ENCODE data around the gene ASB18.

The ASB18 gene

GRCh38 chr2:236240228-236240990, 23.8 kb downstream of the ASB18 start:
- no peak for FAIRE-seq

DNA sequence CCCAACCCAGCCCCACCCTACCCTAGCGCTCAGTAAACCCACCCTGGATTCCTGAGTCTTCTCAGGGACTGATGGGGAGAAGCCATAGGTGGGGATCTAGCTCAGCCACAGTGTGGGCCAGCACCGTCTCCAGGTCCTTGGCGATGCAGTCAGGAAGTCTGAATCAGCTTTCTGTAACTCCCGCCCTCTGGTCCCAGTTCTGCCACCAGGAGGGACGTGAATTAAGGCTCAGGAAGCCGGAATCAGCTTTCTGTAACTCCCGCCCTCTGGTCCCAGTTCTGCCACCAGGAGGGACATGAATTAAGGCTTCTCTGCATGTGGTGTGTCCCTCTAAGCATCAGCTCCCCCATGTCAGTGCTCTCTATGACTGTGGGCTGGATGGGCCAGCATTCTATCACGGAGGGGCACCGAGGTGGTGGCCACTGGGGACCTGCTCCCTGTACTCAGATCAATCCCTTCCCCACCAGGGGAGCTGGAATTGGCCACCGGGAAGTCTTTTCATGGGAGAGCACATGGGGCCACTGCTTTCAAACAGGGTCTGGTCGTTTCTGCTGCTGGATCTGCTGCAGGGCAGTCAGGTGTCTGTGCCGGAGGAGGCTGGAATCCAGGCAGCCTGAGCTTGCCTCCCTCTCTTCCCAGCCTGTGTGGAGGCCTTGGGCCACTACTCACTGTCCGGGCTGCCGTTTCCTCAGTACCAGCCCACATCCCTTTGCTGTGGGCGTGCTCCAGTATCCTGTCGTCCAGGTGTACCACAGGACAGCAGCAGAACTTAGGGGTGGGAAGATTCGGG, 24.7 kb downstream of the ASB18 start:
- no peak for FAIRE-seq

- no peak for FAIRE-seq
Measured at GRCh38 chr2:236238751-236239150, 25.5 kb downstream of the ASB18 start.

GRCh38 chr2:236237468-236238190, 26.6 kb downstream of the ASB18 start:
- FAIRE-seq = no peak

- no peak for FAIRE-seq
Measured at GRCh38 chr2:236236559-236237452, 27.4 kb downstream of the ASB18 start.

DNA sequence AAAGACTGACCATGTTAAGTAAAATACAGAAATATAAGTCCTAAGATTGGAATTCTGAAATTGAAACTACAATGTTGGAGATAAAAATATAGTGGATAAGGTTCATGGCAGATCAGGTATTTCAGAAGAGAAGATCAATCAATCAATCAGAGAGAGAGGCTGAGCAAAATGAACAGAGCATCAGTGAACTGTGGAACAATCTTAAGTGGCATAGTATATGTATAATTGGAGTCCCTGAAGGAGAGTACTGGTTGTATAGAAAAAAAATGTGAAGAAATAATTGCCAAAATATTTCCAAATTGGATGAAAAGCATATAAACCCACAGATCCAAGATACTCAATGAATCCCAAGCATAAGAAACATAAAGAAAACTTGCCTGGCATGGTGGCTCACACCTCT, 35.0 kb downstream of the ASB18 start:
- no peak for FAIRE-seq

- FAIRE-seq = no peak
Measured at GRCh38 chr2:236223675-236224074, 40.5 kb downstream of the ASB18 start.

DNA sequence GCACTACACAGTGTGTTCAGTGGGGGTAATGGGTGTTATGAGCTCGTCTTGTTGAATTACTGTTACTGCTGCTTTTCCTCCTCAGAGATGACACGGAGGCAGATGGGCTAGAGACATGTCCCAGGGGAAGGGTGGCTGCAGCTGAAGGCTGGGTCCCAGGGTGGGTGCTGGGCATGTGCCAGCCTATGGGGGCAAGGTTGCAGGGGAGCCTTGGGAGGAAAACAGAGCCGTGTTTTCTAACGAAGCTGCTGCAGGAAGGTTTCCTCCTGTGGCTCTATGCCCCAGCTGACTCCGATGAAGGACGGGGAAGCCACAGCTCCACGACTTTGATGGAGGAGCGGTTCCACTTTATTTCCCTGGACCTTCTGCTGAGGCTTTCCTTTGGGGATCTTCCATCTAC, 42.4 kb downstream of the ASB18 start:
- no peak for FAIRE-seq

DNA sequence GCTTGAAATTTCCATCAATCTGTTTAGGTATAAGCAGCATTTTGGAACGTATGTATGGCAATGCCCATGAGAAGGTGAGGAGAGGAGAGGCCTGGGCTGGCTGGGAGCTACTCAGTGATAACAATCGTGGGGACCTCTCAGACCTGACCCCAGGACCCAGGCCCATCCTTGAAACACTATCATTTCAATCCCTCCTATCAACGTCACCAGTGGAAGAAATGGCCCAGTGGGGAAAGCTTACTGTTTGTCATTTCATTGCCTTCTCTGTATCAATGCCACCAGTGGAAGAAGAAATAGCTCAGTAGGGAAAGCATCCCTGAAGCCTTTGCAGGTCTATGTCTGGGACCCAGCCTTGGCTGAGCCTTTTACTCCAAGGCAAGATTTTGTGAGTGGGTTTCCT, 44.8 kb downstream of the ASB18 start:
- FAIRE-seq = no peak

DNA sequence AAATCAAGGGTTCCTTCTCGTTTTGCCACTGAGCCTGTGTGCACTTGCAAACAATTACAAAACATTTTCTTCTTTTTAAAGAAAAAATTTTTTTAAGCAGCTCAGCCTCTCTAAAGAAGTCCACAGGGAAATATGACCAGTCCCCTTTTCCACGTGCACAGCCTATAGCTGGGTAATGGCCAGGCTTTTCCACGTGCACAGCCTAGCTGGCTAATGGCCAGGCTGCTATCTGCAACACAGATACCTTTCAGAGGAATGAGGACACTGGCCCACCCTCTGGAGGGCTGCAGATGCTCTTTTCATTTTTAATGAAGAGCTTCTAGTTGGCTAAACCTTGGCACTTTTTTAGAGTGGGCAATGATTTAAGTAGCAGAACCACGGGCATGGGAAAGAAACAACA, 46.3 kb downstream of the ASB18 start:
- FAIRE-seq = no peak

- no peak for FAIRE-seq
Measured at GRCh38 chr2:236216711-236217110, 47.5 kb downstream of the ASB18 start.

GRCh38 chr2:236215761-236216333, 48.4 kb downstream of the ASB18 start:
- FAIRE-seq = no peak

DNA sequence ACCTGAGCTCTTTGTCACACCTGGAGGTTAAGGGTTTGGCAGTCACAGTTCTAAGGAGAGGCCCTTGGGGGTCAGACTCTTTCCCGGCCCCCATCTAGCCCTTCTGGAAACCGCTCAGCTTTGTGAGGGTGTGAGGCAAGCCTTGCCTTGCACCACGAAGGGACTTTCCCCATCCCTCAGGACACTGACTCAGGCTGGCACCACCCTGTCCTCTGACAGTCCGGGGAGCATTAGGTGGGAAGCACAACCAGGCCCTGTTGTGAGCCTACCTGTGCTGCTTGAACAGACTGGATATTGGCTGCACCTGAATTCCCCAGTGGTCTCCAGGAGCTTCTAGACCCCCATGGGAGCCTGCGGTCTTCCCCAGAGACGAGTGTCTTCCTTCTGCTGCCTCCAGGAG, 49.0 kb downstream of the ASB18 start:
- no peak for FAIRE-seq

- no peak for FAIRE-seq
Measured at GRCh38 chr2:236214376-236214995, 49.7 kb downstream of the ASB18 start.

DNA sequence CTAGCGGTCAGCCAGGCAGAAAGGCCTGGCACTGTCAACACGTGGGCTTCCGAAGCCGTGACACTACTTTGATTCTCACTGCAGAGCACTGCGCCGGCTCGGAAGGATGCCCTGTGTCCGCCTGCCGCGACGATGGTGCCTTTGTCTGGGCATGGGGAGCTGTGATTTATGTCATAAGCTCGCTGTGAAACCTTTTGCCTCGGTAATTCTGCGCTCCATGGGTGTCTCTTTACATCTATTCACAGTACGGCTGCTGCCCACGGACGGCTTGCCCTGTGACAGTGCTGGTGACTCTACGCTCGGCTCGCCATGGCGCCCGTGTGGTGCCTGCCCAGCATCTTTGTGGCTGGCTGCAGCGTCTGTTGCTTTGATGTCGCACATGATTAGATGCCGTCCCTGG, 52.9 kb downstream of the ASB18 start:
- no peak for FAIRE-seq

DNA sequence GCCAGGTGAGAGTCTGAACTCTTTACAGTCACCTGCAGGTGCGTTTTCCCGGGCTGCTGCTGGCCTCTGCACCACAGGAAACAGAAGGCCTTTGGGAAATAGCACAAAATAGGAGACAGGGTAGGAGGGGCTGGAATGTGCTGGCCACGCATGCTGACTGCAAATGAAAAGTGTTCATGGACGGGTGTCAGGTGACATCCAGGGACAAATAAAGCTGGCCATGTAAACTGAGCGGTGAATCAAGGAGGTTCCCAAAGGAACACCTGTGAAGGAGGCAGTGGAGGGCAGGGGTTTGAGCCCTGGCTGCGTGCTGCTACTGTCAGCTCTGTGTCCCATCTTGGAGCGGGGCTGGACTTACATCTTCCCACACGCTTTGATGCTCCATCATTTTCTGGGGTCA, 53.7 kb downstream of the ASB18 start:
- no peak for FAIRE-seq

- FAIRE-seq = no peak
Measured at GRCh38 chr2:236209996-236210395, 54.2 kb downstream of the ASB18 start.

GRCh38 chr2:236209535-236209934, 54.7 kb downstream of the ASB18 start:
- no peak for FAIRE-seq

- no peak for FAIRE-seq
Measured at GRCh38 chr2:236208019-236208926, 55.9 kb downstream of the ASB18 start.

DNA sequence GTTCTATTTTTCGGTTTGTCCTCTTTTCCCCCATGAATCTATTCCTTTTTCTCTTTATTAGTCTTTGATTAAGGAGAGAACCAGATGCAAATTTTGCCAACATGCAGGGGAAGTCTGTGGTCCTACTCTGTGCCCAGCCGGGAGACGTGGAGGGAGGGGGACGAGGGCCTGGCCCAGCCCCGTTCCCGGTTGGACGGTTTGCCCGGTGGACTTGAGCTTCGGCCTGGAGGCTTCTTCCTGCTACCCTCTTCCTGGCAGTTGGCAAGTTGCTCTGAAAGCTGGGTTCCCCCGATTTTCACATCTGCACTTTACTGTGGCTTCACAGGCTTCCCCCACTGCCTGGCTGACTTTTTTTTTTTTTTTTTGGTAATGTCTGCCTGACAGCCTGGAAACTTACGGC, 56.7 kb downstream of the ASB18 start:
- FAIRE-seq = no peak
